ENCODE data around the gene DHX35.

The DHX35 gene

GRCh38 chr20:39069976-39070375 is 107.8 kb downstream of the DHX35 start:
- TF ChIP-seq CTCF (IDR thresholded peaks at IDR 0.05; ENCODE audit: borderline replicate concordance, insufficient read depth, low read depth, low read length) = no peak
- no peak overlapping the region for H3K4me3 ChIP-seq (ENCODE audit: low read depth, low read length)

GRCh38 chr20:39070484-39071231 is 108.5 kb downstream of the DHX35 start:
- no peak for TF ChIP-seq CTCF (IDR thresholded peaks at IDR 0.05; ENCODE audit: borderline replicate concordance, insufficient read depth, low read depth, low read length)
- no peak overlapping the region for H3K4me3 ChIP-seq (ENCODE audit: low read depth, low read length)

- no peak overlapping the region for H3K4me3 ChIP-seq (ENCODE audit: low read depth, low read length)
- TF ChIP-seq CTCF (IDR thresholded peaks at IDR 0.05; ENCODE audit: borderline replicate concordance, insufficient read depth, low read depth, low read length) = no peak
Measured at GRCh38 chr20:39072132-39072531, 110.0 kb downstream of the DHX35 start.

- no peak for TF ChIP-seq CTCF (IDR thresholded peaks at IDR 0.05; ENCODE audit: borderline replicate concordance, insufficient read depth, low read depth, low read length)
- no peak overlapping the region for H3K4me3 ChIP-seq (ENCODE audit: low read depth, low read length)
Measured at GRCh38 chr20:39072653-39073052, 110.5 kb downstream of the DHX35 start.

GRCh38 chr20:39075731-39076130 is 113.6 kb downstream of the DHX35 start:
- TF ChIP-seq CTCF (IDR thresholded peaks at IDR 0.05; ENCODE audit: borderline replicate concordance, insufficient read depth, low read depth, low read length) = no peak
- H3K4me3 ChIP-seq (ENCODE audit: low read depth, low read length) = no peak overlapping the region

- no peak for TF ChIP-seq CTCF (IDR thresholded peaks at IDR 0.05; ENCODE audit: borderline replicate concordance, insufficient read depth, low read depth, low read length)
- H3K4me3 ChIP-seq (ENCODE audit: low read depth, low read length) = no peak overlapping the region
Measured at GRCh38 chr20:39076958-39077357, 114.8 kb downstream of the DHX35 start.

GRCh38 chr20:39080326-39080725 is 118.2 kb downstream of the DHX35 start:
- TF ChIP-seq CTCF (IDR thresholded peaks at IDR 0.05; ENCODE audit: borderline replicate concordance, insufficient read depth, low read depth, low read length) = no peak
- H3K4me3 ChIP-seq (ENCODE audit: low read depth, low read length) = no peak overlapping the region
